NCI-H82 (cell line): ENCODE measurements around the gene SLC6A8.
"Not testable (repeated sequence)": the region's sequence is repeated elsewhere in the genome, so short reads cannot be mapped to it uniquely, and the experiment has no call there.

Experiments
- DNase-seq: peaks from one replicate; lab custom pipeline; 2025; lab: John Stamatoyannopoulos, UW

Gene SLC6A8

DNA sequence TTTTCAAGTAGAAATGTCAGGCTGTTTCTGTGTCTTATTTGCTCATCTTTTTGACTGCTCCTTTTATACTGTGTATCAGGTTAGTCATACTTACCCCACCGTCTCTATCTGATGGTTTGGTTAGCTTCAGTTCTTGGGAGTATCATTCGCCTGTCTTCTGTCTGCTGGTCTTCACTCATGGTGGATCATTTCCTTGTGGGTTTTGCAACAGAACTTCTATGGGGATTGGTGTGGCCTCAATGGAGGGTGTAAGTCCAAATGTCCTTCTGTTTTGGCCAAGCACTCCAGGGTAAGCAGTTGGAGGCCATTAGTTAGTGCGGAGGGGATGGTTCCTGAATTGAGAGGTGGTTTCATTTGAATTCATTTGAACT is 44.1 kb downstream of the SLC6A8 start:
- DNase-seq = no peak

DNA sequence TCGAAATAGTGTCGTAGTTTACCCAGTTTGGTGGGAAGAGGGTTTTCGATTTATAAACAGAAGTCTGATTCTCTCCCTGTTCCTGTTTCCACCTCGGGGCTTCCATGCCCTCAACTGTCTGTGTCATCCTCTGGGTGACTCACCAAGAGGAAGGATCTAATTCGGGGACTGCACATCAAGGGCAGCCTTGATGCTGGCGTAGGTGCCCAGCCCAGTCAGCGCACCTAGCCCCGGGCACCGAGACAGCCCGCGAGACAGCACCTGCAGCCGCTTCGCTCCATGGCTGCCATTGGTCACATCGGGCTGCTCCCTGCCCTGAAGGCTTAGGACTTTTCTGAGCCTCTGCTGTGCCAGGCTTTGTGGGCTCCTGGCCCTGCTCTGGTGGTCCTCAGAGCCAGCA is 44.7 kb downstream of the SLC6A8 start:
- DNase-seq = no peak

DNA sequence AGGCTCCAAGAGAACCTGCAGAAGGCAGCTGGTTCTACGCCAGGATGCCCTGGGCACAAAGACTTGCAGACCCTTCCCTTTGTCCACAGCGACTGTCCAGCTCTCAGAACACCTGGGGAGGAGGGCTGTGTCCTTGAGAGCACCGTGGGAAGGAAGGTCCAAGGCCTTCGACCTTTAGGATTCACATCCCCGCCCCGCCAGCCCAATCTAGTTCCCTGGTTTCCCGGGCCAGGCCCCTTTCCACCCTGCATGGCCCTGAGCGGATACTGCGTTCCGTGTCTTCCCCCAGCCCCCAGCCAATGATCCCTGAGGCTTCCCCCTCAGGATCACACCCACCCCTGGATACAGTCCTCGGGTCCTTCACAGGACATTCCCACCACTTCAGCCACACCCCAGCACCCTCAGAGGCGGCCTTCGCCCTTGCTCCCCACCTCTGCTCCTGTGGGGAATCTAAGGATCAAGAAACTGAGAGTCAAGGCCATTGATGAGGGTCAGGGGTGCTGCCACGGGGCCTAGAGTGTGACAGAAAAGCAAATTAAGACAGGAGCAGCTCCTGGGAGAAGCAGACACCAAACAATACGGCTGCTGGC is 46.0 kb downstream of the SLC6A8 start:
- DNase-seq = no peak

DNA sequence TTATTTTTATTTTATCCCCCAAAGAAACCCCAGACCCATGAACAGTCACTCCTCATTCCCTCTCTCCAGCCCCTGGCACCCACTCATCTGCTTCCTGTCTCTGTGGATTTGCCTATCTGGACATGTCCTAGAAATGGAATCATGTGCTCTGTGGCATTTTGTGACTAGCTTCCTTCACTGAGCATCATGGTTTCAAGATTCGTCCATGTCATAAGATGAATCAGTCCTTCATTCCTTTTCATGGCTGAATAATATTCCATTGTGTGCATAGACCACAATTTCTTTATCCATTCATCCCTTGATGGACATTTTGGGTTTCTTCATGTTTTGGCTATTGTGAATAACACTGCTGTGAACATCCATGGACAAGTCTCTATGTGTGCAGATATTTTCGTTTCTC is 47.1 kb downstream of the SLC6A8 start:
- no peak for DNase-seq

DNA sequence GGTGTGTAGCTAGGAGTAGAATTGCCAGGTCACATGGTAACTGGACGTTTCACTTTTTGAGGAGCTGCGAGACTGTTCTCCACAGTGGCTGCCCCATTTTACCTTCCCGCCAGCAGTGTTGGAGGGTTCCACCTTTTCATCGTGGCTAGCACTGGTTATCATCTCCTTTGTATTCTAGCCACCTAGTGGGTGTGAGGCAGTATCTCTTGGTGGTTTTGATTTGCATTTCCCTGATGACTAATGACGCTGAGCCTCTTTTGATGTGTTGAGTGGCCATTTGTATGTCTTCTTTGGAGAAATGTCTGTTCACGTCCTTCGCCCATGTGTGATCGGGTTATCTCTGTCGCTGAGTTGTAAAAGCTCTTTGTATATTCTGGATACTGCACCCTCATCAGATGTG is 47.5 kb downstream of the SLC6A8 start:
- no peak for DNase-seq

GRCh38 chrX:153736071-153736820 is 48.5 kb downstream of the SLC6A8 start:
- DNase-seq = no peak

- no peak for DNase-seq
These were observed 49.2 kb downstream of the SLC6A8 start for GRCh38 chrX:153736871-153737441.

DNA sequence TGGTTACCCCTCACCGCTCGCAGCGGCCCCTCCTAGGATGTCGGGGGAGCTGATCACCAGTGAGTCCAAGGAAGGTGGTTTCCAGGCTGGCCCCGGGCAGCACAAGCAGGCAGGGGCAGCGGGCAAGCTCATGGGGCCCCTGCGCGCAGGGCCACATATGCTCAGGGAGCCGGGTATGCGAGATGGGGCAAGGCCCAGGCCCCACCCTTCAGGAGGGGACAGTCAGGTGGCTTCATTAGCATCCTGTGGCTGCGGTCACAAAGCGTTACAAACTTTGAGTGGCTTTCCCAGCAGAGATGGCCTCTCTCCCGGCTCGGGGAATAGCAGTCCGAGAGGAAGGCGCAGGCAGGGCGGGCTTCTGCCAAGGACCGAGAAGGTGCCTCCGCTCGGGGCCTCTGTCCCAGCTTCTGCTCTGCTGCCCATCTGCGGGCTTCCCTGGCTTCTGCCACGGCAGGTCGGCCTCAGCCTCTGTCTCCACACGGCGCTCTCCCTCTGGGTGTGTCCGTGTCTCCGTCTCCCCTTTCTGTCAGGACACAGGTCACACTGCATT is 50.4 kb downstream of the SLC6A8 start:
- DNase-seq = no peak

DNA sequence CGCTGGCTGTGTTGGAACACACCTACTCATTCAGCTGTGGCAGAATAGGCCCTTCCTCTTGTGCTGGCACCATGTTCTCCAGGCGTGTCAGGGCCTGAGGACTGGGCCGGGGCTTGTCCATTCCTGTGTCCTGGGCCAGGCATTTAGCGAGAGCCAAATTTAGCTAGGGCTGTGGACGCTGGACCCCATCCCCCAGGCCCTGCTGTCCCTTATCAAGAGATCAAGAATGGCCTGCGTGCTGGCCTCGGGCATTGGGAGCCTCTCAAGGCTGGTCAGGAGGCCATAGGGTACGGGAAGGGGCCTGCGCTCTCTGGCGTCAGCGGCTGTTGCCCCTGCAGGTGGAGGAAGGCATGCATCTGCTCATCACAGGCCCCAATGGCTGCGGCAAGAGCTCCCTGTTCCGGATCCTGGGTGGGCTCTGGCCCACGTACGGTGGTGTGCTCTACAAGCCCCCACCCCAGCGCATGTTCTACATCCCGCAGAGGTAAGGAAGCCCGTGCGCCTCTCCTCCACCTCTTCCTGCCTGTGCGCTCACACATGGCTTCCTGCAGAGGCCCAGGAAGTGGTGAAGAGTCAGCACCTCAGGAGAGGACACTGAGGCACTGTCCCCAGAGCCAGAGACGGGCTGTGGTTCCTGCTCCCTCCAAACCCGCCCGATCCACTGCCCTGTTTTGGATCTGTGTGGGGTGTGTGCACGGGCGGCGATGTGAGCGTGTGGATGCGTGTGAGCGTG is 52.2 kb downstream of the SLC6A8 start:
- DNase-seq = no peak

- no peak for DNase-seq
These were observed 53.0 kb downstream of the SLC6A8 start for GRCh38 chrX:153740631-153741222.

GRCh38 chrX:153741446-153741845 is 53.7 kb downstream of the SLC6A8 start:
- DNase-seq = no peak

DNA sequence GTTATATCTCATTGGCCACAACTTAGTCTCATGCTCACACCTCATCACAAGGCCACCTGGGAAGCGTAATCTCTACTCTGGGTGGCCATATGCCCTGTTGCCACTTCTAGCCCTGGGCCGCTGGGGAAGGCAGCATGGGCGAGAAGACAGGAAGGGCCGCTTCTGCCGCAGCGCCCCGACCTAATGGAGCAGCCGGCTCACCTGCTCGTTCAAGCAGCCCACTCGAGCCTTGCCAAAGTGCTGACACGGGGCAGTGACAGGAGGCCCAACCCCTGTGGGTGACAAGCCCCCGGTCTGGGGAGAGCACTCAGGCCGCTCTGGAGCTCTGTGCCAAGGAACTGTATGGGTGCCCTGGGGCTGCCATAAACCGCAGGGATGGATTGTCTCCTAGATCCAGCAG is 54.4 kb downstream of the SLC6A8 start:
- DNase-seq = not testable (repeated sequence)

GRCh38 chrX:153742796-153743467 is 55.2 kb downstream of the SLC6A8 start:
- not testable (repeated sequence) for DNase-seq

GRCh38 chrX:153743468-153744209 is 55.9 kb downstream of the SLC6A8 start:
- peak; percentile 79 for DNase-seq

DNA sequence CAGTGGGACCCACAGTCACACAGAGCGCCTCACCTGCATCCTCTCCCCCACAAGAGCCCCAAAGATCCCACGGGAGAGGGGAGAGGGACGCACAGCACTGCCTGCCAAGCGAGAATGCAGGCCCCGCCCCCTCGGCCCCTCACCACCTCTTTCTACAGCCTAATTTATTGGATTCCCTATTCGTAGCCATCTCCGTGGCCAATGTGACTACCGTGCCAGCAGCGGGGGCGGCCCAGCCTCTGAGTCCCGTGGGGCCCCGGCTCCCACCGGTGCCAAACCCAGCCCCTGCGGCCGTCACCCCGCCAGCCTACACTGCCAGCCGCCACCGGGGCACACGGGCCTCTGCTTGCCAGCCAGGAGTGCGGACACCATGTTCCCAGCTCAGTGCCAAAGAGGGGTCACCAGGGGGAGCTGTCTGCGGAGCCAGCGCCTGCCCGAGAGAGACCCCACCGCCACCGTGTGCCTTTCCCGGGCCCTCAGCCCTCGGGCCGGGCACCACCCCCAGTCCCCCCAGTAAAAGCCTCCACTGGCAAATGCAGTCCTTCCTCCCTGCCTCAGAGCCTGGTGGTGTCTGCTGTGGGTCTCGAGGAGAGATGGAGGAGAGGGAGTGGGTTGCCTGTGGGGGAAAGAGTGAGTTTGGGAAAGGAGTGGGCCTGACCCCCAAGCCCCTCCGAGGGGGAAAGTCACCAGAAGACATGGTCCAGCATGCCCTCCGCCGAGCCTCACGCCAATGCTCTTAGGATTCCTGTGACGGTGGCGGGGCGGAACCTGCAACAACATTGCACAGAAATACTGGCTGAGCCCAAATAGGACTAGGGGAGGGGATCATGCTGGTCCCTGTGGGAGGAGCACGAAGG is 56.7 kb downstream of the SLC6A8 start:
- DNase-seq = no peak

DNA sequence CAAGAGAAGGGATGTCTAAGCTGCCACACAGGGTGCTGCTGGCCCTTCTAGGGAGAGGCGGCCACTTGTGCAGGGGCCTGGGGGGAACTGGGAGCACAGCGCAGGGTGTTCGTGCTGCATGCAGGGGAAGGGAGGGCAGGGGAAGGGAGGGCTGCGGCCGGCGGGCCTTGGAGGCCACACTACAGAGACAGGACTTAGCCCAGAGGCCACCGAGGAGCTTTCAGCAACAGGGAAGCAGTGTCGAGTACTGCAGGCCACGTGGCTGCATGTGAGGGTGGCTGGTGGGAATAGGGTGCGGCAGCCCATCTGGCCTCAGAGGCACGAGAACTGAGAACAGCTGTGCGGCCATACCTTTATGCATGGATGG is 57.3 kb downstream of the SLC6A8 start:
- peak; percentile 23 for DNase-seq
